Measurements from ENCODE around the gene CLDND2.

- TF ChIP-seq, protein P1, sequence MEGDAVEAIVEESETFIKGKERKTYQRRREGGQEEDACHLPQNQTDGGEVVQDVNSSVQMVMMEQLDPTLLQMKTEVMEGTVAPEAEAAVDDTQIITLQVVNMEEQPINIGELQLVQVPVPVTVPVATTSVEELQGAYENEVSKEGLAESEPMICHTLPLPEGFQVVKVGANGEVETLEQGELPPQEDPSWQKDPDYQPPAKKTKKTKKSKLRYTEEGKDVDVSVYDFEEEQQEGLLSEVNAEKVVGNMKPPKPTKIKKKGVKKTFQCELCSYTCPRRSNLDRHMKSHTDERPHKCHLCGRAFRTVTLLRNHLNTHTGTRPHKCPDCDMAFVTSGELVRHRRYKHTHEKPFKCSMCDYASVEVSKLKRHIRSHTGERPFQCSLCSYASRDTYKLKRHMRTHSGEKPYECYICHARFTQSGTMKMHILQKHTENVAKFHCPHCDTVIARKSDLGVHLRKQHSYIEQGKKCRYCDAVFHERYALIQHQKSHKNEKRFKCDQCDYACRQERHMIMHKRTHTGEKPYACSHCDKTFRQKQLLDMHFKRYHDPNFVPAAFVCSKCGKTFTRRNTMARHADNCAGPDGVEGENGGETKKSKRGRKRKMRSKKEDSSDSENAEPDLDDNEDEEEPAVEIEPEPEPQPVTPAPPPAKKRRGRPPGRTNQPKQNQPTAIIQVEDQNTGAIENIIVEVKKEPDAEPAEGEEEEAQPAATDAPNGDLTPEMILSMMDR (IDR thresholded peaks at IDR 0.05): no peak
- TF ChIP-seq POLR2A (IDR thresholded peaks at IDR 0.05): no peak
Observed at GRCh38 chr19:51339313-51339686, 29.5 kb downstream of the CLDND2 start.
